SK-N-SH (cell line): ENCODE measurements around the gene PLD6. TPM values are rescaled to one million over a fixed set of nuclear protein-coding genes. Genes with fewer than 3 reads are reported as not detected.

ENCODE experiments used
- CTCF ChIA-PET: fragments of 300-600, 350-600 bp; formaldehyde crosslinking; extraction: SDS; loops from one replicate; lab custom pipeline; 2021; lab: Yijun Ruan, JAX
- POLR2A ChIA-PET: fragments of 350-600 bp; sonication (Branson Sonifier 250); formaldehyde crosslinking; extraction: SDS; loops from one replicate; lab custom pipeline; 2020; ENCODE audit warnings: antibody characterized with exemption, inconsistent platforms; lab: Yijun Ruan, JAX
- DNase-seq: peaks from one replicate; pipeline ENCODE4 v3.0.0; 2012
- H2AFZ ChIP-seq: fragments of 200-600 bp; sonication (generic); 2 replicates; pipeline ENCODE4 v1.8.1; 2016; ENCODE audit warnings: antibody characterized with exemption, mild to moderate bottlenecking, low read depth
- H3F3A ChIP-seq: fragments of 200-600 bp; sonication (generic); replicated peaks from 2 replicates; pipeline ENCODE3; 2016; ENCODE audit warnings: antibody characterized with exemption, mild to moderate bottlenecking; ENCODE audit not compliant: insufficient read depth
- H3K27ac ChIP-seq, 2 experiments: fragments of 200-500 bp in 1 of 2; fragments of 200-600 bp in 1 of 2; sonication (Bioruptor generic) in 1 of 2; sonication (generic), shearing (Covaris generic) in 1 of 2; 2 replicates each; pipeline versions ENCODE4 v1.5.1 to v1.6.1; 2014 to 2016; ENCODE audit warnings: low read depth in 2 of 2, inconsistent platforms in 1 of 2, low read length in 1 of 2, mild to moderate bottlenecking in 1 of 2, mixed read lengths in 1 of 2
- H3K27me3 ChIP-seq: fragments of 200-600 bp; sonication (generic), shearing (Covaris generic); 2 replicates; pipeline ENCODE4 v1.6.1; 2016; ENCODE audit warnings: mixed run types; ENCODE audit not compliant: insufficient read depth
- H3K36me3 ChIP-seq, 2 experiments: fragments of 200-500 bp in 1 of 2; fragments of 200-600 bp in 1 of 2; sonication (Bioruptor generic) in 1 of 2; sonication (generic) in 1 of 2; replicated peaks in 1 of 2; 2 replicates each; pipeline versions ENCODE3 to v1.5.1; 2014 to 2016; ENCODE audit warnings: low read length in 1 of 2, mild to moderate bottlenecking in 1 of 2; ENCODE audit not compliant: insufficient read depth in 2 of 2, control insufficient read depth in 1 of 2
- H3K4me1 ChIP-seq, 2 experiments: fragments of 200-500 bp in 1 of 2; fragments of 200-600 bp in 1 of 2; sonication (Bioruptor generic) in 1 of 2; sonication (generic), shearing (Covaris generic) in 1 of 2; 2 replicates each; pipeline versions ENCODE4 v1.5.1 to v1.6.1; 2014 to 2016; ENCODE audit warnings: low read depth in 1 of 2, low read length in 1 of 2, mixed run types in 1 of 2; ENCODE audit not compliant: insufficient read depth in 2 of 2, control insufficient read depth in 1 of 2
- H3K4me2 ChIP-seq: fragments of 200-600 bp; sonication (generic), shearing (Covaris generic); 2 replicates; pipeline ENCODE4 v1.6.1; 2017; ENCODE audit warnings: mixed run types
- H3K4me3 ChIP-seq, 2 experiments: fragments of 200-500 bp in 1 of 2; fragments of 200-600 bp in 1 of 2; sonication (Bioruptor generic) in 1 of 2; sonication (generic), shearing (Covaris generic) in 1 of 2; 2 replicates each; pipeline versions ENCODE4 v1.5.1 to v1.8.1; 2014 to 2016; ENCODE audit warnings: low read depth in 2 of 2, inconsistent platforms in 1 of 2, low read length in 1 of 2, mild to moderate bottlenecking in 1 of 2, mixed read lengths in 1 of 2, moderate library complexity in 1 of 2
- H3K79me2 ChIP-seq: fragments of 200-600 bp; sonication (generic); 2 replicates; pipeline ENCODE4 v1.8.1; 2017; ENCODE audit warnings: mild to moderate bottlenecking; ENCODE audit not compliant: insufficient read depth
- H3K9ac ChIP-seq: fragments of 200-600 bp; sonication (generic); 2 replicates; pipeline ENCODE4 v1.6.1; 2017; ENCODE audit warnings: mixed run types
- H3K9me2 ChIP-seq: fragments of 200-600 bp; sonication (generic); 2 replicates; pipeline ENCODE4 v1.6.1; 2017; ENCODE audit warnings: mixed run types
- H3K9me3 ChIP-seq: fragments of 200-600 bp; sonication (generic); 2 replicates; pipeline ENCODE4 v1.6.1; 2017; ENCODE audit warnings: mixed run types, mild to moderate bottlenecking, moderate library complexity
- H4K20me1 ChIP-seq: fragments of 200-600 bp; sonication (generic); 2 replicates; pipeline ENCODE4 v1.6.1; 2017; ENCODE audit warnings: mild to moderate bottlenecking, mixed run types; ENCODE audit not compliant: insufficient read depth
- FOXJ3 ChIP-seq: sonication (generic); formaldehyde crosslinking; IDR thresholded peaks from 2 replicates; pipeline ENCODE4 v1.5.1; 2020; ENCODE audit warnings: mild to moderate bottlenecking, missing genetic modification reagents
- GABPA ChIP-seq: IDR thresholded peaks from 2 replicates; pipeline ENCODE4 v1.4.0; 2012; ENCODE audit warnings: low read depth, mild to moderate bottlenecking
- POLR2AphosphoS5 ChIP-seq: IDR thresholded peaks from 2 replicates; pipeline ENCODE4 v1.6.1; 2012; ENCODE audit warnings: low read depth, low read length
- RCOR1 ChIP-seq: fragments of 150-350 bp; IDR thresholded peaks from 2 replicates; pipeline ENCODE4 v1.6.1; 2017; ENCODE audit warnings: antibody characterized with exemption, low read length
- SMC3 ChIP-seq: IDR thresholded peaks from 2 replicates; pipeline ENCODE4 v1.6.1; 2012; ENCODE audit warnings: low read depth, low read length, improper control_type of control experiment
- TCF12 ChIP-seq: IDR thresholded peaks from 2 replicates; pipeline ENCODE4 v1.4.0; 2012
- WGBS: methylation state at CpG from one replicate; pipeline ENCODE4 v1.1.6; 2017; ENCODE audit warnings: low lambda C conversion rate; 5-methylcytosine and 5-hydroxymethylcytosine counted together
- polyA plus RNA-seq, 3 experiments: library from polyadenylated mRNA; depleted of rRNA; stranded (reverse); fragments of >200 nt; gene quantifications; 2 replicates each; pipeline ENCODE4 v1.2.3, GENCODE V29; 2012
- TF ChIP-seq, protein P1 (sequence below): IDR thresholded peaks from 2 replicates; pipeline ENCODE4 v1.4.0; 2012; ENCODE audit warnings: low read depth, borderline replicate concordance
- TF ChIP-seq, protein P2 (sequence below): IDR thresholded peaks from 2 replicates; pipeline ENCODE4 v1.6.1; 2012; ENCODE audit warnings: mild to moderate bottlenecking, low read depth, low read length, moderate library complexity
- TF ChIP-seq, protein P3 (sequence below): fragments of 200-600 bp; sonication (generic); IDR thresholded peaks from 2 replicates; pipeline ENCODE4 v1.6.1; 2017; ENCODE audit warnings: antibody characterized with exemption, mild to moderate bottlenecking, moderate library complexity

Gene PLD6
- polyA plus RNA-seq, 1 of the 3 experiments (the other 2 are of a cell fraction): 3.7 TPM

DNA sequence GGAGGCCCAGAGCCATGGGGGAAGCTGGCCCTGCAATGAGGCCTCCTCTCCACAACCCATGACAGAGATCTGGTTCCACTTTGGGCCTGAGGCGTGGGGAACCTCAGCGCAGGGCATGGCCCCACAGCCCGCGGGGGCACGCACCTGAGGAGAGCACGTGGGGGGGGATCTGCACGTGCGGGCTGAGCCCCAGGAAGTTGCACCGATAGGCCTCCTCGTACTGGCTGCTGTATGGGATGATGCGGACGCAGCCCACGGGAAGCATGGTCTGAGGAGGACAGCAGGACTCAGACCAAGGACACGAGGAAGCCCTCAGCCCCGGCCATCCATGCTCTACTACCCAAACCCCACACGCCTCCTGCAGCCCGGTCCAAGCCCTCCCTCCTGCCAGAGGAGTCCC is 10.1 kb upstream of the PLD6 start (continued):
- TF ChIP-seq FOXJ3 (no peak), TCF12 (no peak), POLR2AphosphoS5 (no peak)
- TF ChIP-seq, protein P1, sequence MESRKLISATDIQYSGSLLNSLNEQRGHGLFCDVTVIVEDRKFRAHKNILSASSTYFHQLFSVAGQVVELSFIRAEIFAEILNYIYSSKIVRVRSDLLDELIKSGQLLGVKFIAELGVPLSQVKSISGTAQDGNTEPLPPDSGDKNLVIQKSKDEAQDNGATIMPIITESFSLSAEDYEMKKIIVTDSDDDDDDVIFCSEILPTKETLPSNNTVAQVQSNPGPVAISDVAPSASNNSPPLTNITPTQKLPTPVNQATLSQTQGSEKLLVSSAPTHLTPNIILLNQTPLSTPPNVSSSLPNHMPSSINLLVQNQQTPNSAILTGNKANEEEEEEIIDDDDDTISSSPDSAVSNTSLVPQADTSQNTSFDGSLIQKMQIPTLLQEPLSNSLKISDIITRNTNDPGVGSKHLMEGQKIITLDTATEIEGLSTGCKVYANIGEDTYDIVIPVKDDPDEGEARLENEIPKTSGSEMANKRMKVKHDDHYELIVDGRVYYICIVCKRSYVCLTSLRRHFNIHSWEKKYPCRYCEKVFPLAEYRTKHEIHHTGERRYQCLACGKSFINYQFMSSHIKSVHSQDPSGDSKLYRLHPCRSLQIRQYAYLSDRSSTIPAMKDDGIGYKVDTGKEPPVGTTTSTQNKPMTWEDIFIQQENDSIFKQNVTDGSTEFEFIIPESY: no peak

DNA sequence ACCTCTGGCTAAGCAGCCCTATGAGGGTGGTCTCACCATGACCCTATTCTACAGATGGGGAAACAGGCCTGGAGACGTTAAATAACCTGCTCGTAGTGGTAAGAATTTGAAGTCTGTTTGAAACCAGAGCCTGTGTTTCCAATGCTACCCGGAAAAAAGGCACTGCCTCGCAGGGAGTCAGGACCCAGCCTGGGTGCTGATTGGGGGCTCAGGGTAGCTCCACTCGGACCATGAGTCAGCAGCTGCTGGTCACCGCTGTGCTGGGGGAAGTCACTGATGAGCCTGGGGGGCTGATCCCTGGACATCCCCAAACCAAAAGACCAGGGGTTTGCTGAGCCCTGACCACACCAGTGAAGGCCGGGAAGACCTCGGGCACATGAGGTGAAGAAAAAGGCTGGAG is 9.4 kb upstream of the PLD6 start:
- DNase-seq: no peak
- Histone ChIP-seq H3K4me2 (no peak overlapping the region), H2AFZ (no peak overlapping the region), H3F3A (peaks cover 3% of the 10 kb centered on the region), H3K9ac (no peak overlapping the region), H3K79me2 (0 out of 2 replicates have a peak, but pooled peaks cover 3% of the 10 kb centered on the region), H3K36me3 (peaks cover 20 to 54% of the 10 kb centered on the region in 2 experiments), H3K27ac (no peak overlapping the region), H3K9me3 (no peaks in the 10 kb centered on the region), H4K20me1 (no peaks in the 10 kb centered on the region), H3K4me1 (no peaks in the 10 kb centered on the region), H3K27me3 (no peaks in the 10 kb centered on the region), H3K4me3 (no peak overlapping the region), H3K9me2 (no peaks in the 10 kb centered on the region)
- POLR2A ChIA-PET: no interaction called here
- no peak for TF ChIP-seq RCOR1
- TF ChIP-seq GABPA: no peak
- TF ChIP-seq POLR2AphosphoS5: no peak
- TF ChIP-seq, protein P2, sequence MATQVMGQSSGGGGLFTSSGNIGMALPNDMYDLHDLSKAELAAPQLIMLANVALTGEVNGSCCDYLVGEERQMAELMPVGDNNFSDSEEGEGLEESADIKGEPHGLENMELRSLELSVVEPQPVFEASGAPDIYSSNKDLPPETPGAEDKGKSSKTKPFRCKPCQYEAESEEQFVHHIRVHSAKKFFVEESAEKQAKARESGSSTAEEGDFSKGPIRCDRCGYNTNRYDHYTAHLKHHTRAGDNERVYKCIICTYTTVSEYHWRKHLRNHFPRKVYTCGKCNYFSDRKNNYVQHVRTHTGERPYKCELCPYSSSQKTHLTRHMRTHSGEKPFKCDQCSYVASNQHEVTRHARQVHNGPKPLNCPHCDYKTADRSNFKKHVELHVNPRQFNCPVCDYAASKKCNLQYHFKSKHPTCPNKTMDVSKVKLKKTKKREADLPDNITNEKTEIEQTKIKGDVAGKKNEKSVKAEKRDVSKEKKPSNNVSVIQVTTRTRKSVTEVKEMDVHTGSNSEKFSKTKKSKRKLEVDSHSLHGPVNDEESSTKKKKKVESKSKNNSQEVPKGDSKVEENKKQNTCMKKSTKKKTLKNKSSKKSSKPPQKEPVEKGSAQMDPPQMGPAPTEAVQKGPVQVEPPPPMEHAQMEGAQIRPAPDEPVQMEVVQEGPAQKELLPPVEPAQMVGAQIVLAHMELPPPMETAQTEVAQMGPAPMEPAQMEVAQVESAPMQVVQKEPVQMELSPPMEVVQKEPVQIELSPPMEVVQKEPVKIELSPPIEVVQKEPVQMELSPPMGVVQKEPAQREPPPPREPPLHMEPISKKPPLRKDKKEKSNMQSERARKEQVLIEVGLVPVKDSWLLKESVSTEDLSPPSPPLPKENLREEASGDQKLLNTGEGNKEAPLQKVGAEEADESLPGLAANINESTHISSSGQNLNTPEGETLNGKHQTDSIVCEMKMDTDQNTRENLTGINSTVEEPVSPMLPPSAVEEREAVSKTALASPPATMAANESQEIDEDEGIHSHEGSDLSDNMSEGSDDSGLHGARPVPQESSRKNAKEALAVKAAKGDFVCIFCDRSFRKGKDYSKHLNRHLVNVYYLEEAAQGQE: no peak
- no peak for TF ChIP-seq SMC3
- TF ChIP-seq, protein P3, sequence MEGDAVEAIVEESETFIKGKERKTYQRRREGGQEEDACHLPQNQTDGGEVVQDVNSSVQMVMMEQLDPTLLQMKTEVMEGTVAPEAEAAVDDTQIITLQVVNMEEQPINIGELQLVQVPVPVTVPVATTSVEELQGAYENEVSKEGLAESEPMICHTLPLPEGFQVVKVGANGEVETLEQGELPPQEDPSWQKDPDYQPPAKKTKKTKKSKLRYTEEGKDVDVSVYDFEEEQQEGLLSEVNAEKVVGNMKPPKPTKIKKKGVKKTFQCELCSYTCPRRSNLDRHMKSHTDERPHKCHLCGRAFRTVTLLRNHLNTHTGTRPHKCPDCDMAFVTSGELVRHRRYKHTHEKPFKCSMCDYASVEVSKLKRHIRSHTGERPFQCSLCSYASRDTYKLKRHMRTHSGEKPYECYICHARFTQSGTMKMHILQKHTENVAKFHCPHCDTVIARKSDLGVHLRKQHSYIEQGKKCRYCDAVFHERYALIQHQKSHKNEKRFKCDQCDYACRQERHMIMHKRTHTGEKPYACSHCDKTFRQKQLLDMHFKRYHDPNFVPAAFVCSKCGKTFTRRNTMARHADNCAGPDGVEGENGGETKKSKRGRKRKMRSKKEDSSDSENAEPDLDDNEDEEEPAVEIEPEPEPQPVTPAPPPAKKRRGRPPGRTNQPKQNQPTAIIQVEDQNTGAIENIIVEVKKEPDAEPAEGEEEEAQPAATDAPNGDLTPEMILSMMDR: no peak
- CTCF ChIA-PET: no interaction called here
- 98% methylated on average over 8 of the region's 8 CpGs for WGBS
